Measurements from ENCODE around the gene MRPL18.

MRPL18 gene

DNA sequence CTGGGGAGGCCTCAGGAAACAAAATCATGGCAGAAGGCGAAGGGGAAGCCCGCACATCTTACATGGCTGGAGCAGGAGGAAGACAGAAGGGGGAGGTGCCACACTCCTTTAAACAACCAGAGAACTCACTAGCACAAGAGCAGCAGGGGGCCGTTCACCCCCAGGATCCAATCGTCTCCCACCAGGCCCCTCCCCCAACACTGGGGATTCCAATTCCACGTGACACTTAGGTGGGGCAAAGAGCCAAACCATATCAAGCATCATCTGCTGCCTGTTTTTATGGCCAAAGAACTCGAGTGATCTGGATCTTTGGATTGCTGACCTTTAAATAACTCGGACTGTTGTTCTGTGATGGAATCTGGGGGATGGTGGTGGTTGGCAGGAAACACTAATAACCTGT is 37.8 kb downstream of the MRPL18 start:
- Histone ChIP-seq H3K27ac (ENCODE audit: low read length) (no peak overlapping the region), H3K36me3 (replicated peaks; ENCODE audit: low read depth, low read length) (no peaks in the 10 kb centered on the region), H3K79me2 (ENCODE audit: low read length) (no peaks in the 10 kb centered on the region), H3K9me3 (ENCODE audit: insufficient read depth, low read length) (no peaks in the 10 kb centered on the region), H3K4me3 (ENCODE audit: low read length) (no peak overlapping the region), H3K4me2 (ENCODE audit: low read length) (no peak overlapping the region), H4K20me1 (ENCODE audit: insufficient read depth, low read length) (no peaks in the 10 kb centered on the region), H3K9ac (ENCODE audit: low read length) (no peak overlapping the region), H3K27me3 (ENCODE audit: low read depth, low read length) (no peaks in the 10 kb centered on the region), H2AFZ (ENCODE audit: low read depth, low read length) (no peak overlapping the region), H3K4me1 (ENCODE audit: low read length) (no peaks in the 10 kb centered on the region)
- no peak for TF ChIP-seq EZH2phosphoT487 (IDR thresholded peaks at IDR 0.05; ENCODE audit: low read depth)
- TF ChIP-seq, protein P1, sequence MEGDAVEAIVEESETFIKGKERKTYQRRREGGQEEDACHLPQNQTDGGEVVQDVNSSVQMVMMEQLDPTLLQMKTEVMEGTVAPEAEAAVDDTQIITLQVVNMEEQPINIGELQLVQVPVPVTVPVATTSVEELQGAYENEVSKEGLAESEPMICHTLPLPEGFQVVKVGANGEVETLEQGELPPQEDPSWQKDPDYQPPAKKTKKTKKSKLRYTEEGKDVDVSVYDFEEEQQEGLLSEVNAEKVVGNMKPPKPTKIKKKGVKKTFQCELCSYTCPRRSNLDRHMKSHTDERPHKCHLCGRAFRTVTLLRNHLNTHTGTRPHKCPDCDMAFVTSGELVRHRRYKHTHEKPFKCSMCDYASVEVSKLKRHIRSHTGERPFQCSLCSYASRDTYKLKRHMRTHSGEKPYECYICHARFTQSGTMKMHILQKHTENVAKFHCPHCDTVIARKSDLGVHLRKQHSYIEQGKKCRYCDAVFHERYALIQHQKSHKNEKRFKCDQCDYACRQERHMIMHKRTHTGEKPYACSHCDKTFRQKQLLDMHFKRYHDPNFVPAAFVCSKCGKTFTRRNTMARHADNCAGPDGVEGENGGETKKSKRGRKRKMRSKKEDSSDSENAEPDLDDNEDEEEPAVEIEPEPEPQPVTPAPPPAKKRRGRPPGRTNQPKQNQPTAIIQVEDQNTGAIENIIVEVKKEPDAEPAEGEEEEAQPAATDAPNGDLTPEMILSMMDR (IDR thresholded peaks at IDR 0.05; ENCODE audit: low read depth, low read length): no peak

DNA sequence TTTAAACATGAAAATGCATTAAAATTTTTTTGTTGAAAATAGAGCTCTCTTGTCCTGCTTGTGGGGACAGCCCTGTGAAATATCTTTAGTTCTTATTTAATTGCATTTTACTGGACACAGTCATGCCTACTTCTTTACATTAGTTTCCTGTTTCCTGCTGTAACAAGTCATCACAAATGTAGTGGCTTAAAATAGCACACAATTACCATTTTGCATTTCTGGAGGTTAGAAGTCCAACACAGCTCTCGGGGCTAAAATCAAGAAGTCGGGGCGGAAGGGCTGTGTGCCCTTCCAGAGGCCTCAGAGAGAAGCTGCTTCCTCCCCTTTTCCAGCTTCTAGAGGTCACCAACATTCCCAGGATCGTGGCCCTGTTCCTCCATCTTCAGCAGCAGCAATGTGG is 39.3 kb downstream of the MRPL18 start:
- no peak overlapping the region for H3K27ac ChIP-seq (ENCODE audit: low read length)
- H3K79me2 ChIP-seq (ENCODE audit: low read length): no peaks in the 10 kb centered on the region
- no peaks in the 10 kb centered on the region for H3K4me1 ChIP-seq (ENCODE audit: low read length)
- no peaks in the 10 kb centered on the region for H3K36me3 ChIP-seq (replicated peaks; ENCODE audit: low read depth, low read length)
- no peak overlapping the region for H3K9ac ChIP-seq (ENCODE audit: low read length)
- no peaks in the 10 kb centered on the region for H3K9me3 ChIP-seq (ENCODE audit: insufficient read depth, low read length)
- no peak overlapping the region for H3K4me2 ChIP-seq (ENCODE audit: low read length)
- no peak overlapping the region for H2AFZ ChIP-seq (ENCODE audit: low read depth, low read length)
- H3K27me3 ChIP-seq (ENCODE audit: low read depth, low read length): no peaks in the 10 kb centered on the region
- TF ChIP-seq, protein P1 (IDR thresholded peaks at IDR 0.05; ENCODE audit: low read depth, low read length): no peak
- no peak for TF ChIP-seq EZH2phosphoT487 (IDR thresholded peaks at IDR 0.05; ENCODE audit: low read depth)
- no peaks in the 10 kb centered on the region for H4K20me1 ChIP-seq (ENCODE audit: insufficient read depth, low read length)
- H3K4me3 ChIP-seq (ENCODE audit: low read length): no peak overlapping the region

DNA sequence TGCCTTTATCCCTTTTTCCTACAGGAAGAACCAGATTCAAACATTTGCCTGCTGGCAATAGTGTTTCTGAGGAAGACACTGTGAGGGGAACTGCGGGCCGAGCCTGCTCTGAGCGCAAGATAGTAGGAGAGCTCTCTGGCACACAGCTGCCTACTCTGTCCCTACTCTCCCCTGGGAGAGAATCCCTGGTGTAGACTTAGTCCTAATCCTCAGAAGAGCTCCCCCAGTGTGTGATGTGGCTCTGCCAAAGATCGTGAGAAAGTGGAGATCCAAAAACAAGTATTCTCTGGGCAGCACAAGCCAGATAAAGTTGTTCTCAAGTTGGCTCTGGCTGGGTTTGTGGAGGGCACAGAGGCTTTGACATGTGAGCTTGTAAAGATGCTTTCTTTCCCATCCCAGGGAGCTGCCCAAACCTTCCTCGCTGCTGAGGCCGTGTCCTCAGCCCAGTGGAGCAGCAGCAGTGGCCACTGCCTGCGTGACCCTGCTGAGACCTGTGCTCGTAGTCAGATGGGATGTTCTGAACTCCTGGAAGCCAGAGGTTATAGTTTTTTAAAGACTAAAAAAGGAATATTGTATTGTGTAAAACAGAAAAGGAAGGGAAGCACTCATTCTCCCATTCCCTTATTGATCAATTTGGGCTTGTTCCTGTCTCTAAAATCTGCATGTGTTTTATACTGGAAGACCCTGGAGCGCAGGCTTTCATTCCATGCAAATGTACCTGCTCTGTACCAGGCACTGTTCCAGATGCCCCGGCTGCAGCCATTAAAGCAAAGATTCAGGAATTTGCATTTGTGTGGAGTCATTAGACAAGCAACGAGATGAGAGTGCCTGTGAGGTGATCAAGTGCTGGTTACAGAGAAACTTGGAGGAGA is 40.5 kb downstream of the MRPL18 start:
- Histone ChIP-seq H3K4me1 (ENCODE audit: low read length) (no peaks in the 10 kb centered on the region), H4K20me1 (ENCODE audit: insufficient read depth, low read length) (no peaks in the 10 kb centered on the region), H3K4me3 (ENCODE audit: low read length) (no peak overlapping the region), H3K27ac (ENCODE audit: low read length) (no peak overlapping the region), H3K9me3 (ENCODE audit: insufficient read depth, low read length) (no peaks in the 10 kb centered on the region), H3K79me2 (ENCODE audit: low read length) (no peaks in the 10 kb centered on the region), H3K9ac (ENCODE audit: low read length) (no peak overlapping the region), H3K4me2 (ENCODE audit: low read length) (no peak overlapping the region), H3K27me3 (ENCODE audit: low read depth, low read length) (no peaks in the 10 kb centered on the region), H3K36me3 (replicated peaks; ENCODE audit: low read depth, low read length) (no peaks in the 10 kb centered on the region), H2AFZ (ENCODE audit: low read depth, low read length) (no peak overlapping the region)
- TF ChIP-seq EZH2phosphoT487 (IDR thresholded peaks at IDR 0.05; ENCODE audit: low read depth): no peak
- TF ChIP-seq, protein P1 (IDR thresholded peaks at IDR 0.05; ENCODE audit: low read depth, low read length): no peak

DNA sequence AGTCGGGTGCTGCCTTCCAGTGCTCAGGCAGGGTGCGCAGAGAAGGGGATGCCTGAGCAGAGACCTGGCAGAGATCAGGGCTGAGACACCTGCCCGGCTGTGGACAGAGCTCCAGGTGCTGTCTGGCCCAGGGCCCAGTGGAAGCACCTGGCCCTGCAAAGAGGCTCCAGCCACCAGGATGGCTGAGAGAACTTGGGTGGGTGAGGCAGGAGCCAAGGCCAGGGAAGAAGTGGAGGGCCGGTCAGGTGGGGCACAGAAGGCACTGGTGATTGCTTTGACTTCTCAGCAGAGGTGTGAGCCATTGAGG is 41.1 kb downstream of the MRPL18 start:
- H3K9me3 ChIP-seq (ENCODE audit: insufficient read depth, low read length): no peaks in the 10 kb centered on the region
- H3K9ac ChIP-seq (ENCODE audit: low read length): no peak overlapping the region
- H2AFZ ChIP-seq (ENCODE audit: low read depth, low read length): no peak overlapping the region
- H3K4me1 ChIP-seq (ENCODE audit: low read length): no peaks in the 10 kb centered on the region
- no peak for TF ChIP-seq EZH2phosphoT487 (IDR thresholded peaks at IDR 0.05; ENCODE audit: low read depth)
- TF ChIP-seq, protein P1 (IDR thresholded peaks at IDR 0.05; ENCODE audit: low read depth, low read length): no peak
- H4K20me1 ChIP-seq (ENCODE audit: insufficient read depth, low read length): no peaks in the 10 kb centered on the region
- no peaks in the 10 kb centered on the region for H3K27me3 ChIP-seq (ENCODE audit: low read depth, low read length)
- H3K4me3 ChIP-seq (ENCODE audit: low read length): no peak overlapping the region
- H3K36me3 ChIP-seq (replicated peaks; ENCODE audit: low read depth, low read length): no peaks in the 10 kb centered on the region
- no peak overlapping the region for H3K4me2 ChIP-seq (ENCODE audit: low read length)
- no peak overlapping the region for H3K27ac ChIP-seq (ENCODE audit: low read length)
- H3K79me2 ChIP-seq (ENCODE audit: low read length): no peaks in the 10 kb centered on the region
